Measurements from ENCODE around the gene CELA2A. TPM values are rescaled to one million over a fixed set of nuclear protein-coding genes. Genes with fewer than 3 reads are reported as not detected.
"Not testable (repeated sequence)": the region's sequence is repeated elsewhere in the genome, so short reads cannot be mapped to it uniquely, and the experiment has no call there.

The CELA2A gene
- total RNA-seq, 2 donors from 2014 or later, result not detected

- H3K27me3 ChIP-seq (ENCODE audit: control insufficient read depth, insufficient read depth, low read length, poor library complexity, severe bottlenecking), result no peaks in the 10 kb centered on the region
- TF ChIP-seq CTCF (conservative IDR thresholded peaks at IDR 0.05), result no peak
- no peak for DNase-seq
- 92 to 100% methylated on average over 1 to 2 of the region's 2 CpGs for WGBS, 2 experiments (ENCODE audit: insufficient coverage in 1 of 2, insufficient read length in 1 of 2)
- H3K4me1 Mint-ChIP-seq, result no peaks in the 10 kb centered on the region
- no peaks in the 10 kb centered on the region for H3K9me3 ChIP-seq (ENCODE audit: control insufficient read depth, low read length)
- H3K9me3 Mint-ChIP-seq, result no peaks in the 10 kb centered on the region
- no peaks in the 10 kb centered on the region for H3K36me3 ChIP-seq (ENCODE audit: control insufficient read depth, insufficient read depth, low read length)
- H3K4me3 ChIP-seq (ENCODE audit: low read length), result no peak overlapping the region
- H3K27ac Mint-ChIP-seq, result no peak overlapping the region
- H3K36me3 Mint-ChIP-seq (ENCODE audit: low read depth), result peaks cover 9% of the 10 kb centered on the region
- H3K27me3 Mint-ChIP-seq (ENCODE audit: insufficient read depth), result no peaks in the 10 kb centered on the region
- H3K9ac ChIP-seq (ENCODE audit: extremely low read depth, low read length, poor library complexity, severe bottlenecking), result no peak overlapping the region
- H3K4me3 Mint-ChIP-seq, result no peak overlapping the region
- H3K27ac ChIP-seq (ENCODE audit: low read depth, low read length), result no peak overlapping the region
- H3K4me1 ChIP-seq (ENCODE audit: control insufficient read depth, insufficient read depth, low read length), result no peaks in the 10 kb centered on the region
These were observed 27.4 kb downstream of the CELA2A start for GRCh38 chr1:15483971-15484370.

GRCh38 chr1:15484443-15484842, 27.9 kb downstream of the CELA2A start:
- H3K9me3 Mint-ChIP-seq; H3K27me3 ChIP-seq (ENCODE audit: control insufficient read depth, insufficient read depth, low read length, poor library complexity, severe bottlenecking); H3K27me3 Mint-ChIP-seq (ENCODE audit: insufficient read depth); H3K27ac Mint-ChIP-seq; H3K36me3 ChIP-seq (ENCODE audit: control insufficient read depth, insufficient read depth, low read length); H3K4me1 ChIP-seq (ENCODE audit: control insufficient read depth, insufficient read depth, low read length); H3K36me3 Mint-ChIP-seq (ENCODE audit: low read depth); DNase-seq; H3K4me3 ChIP-seq (ENCODE audit: low read length); H3K27ac ChIP-seq (ENCODE audit: low read depth, low read length); H3K9ac ChIP-seq (ENCODE audit: extremely low read depth, low read length, poor library complexity, severe bottlenecking); H3K4me3 Mint-ChIP-seq; H3K9me3 ChIP-seq (ENCODE audit: control insufficient read depth, low read length); H3K4me1 Mint-ChIP-seq: not testable (repeated sequence)
- 91 to 100% methylated on average over 1 to 6 of the region's 6 CpGs for WGBS, 2 experiments (ENCODE audit: insufficient coverage in 1 of 2, insufficient read length in 1 of 2)

- no peak for DNase-seq
- Histone ChIP-seq H3K4me1 (ENCODE audit: control insufficient read depth, insufficient read depth, low read length) (no peaks in the 10 kb centered on the region), H3K9ac (ENCODE audit: extremely low read depth, low read length, poor library complexity, severe bottlenecking) (no peak overlapping the region), H3K27ac (ENCODE audit: low read depth, low read length) (no peak overlapping the region), H3K9me3 (ENCODE audit: control insufficient read depth, low read length) (no peaks in the 10 kb centered on the region), H3K27me3 (ENCODE audit: control insufficient read depth, insufficient read depth, low read length, poor library complexity, severe bottlenecking) (no peaks in the 10 kb centered on the region), H3K36me3 (ENCODE audit: control insufficient read depth, insufficient read depth, low read length) (no peaks in the 10 kb centered on the region), H3K4me3 (ENCODE audit: low read length) (no peak overlapping the region)
- WGBS, 2 experiments (ENCODE audit: insufficient coverage in 1 of 2, insufficient read length in 1 of 2), result 96 to 100% methylated on average over 1 to 6 of the region's 6 CpGs
- H3K27me3 Mint-ChIP-seq (ENCODE audit: insufficient read depth), result no peaks in the 10 kb centered on the region
- no peaks in the 10 kb centered on the region for H3K9me3 Mint-ChIP-seq
- H3K4me3 Mint-ChIP-seq, result no peak overlapping the region
- peaks cover 15% of the 10 kb centered on the region for H3K36me3 Mint-ChIP-seq (ENCODE audit: low read depth)
- TF ChIP-seq CTCF (conservative IDR thresholded peaks at IDR 0.05), result no peak
- no peak overlapping the region for H3K27ac Mint-ChIP-seq
- no peaks in the 10 kb centered on the region for H3K4me1 Mint-ChIP-seq
These were observed 29.1 kb downstream of the CELA2A start for GRCh38 chr1:15485636-15486035.

- H3K4me3 Mint-ChIP-seq; H3K27ac ChIP-seq (ENCODE audit: low read depth, low read length); H3K4me1 Mint-ChIP-seq; H3K36me3 ChIP-seq (ENCODE audit: control insufficient read depth, insufficient read depth, low read length); H3K27me3 ChIP-seq (ENCODE audit: control insufficient read depth, insufficient read depth, low read length, poor library complexity, severe bottlenecking); H3K9ac ChIP-seq (ENCODE audit: extremely low read depth, low read length, poor library complexity, severe bottlenecking); H3K9me3 Mint-ChIP-seq; DNase-seq; H3K4me3 ChIP-seq (ENCODE audit: low read length); H3K27me3 Mint-ChIP-seq (ENCODE audit: insufficient read depth); H3K9me3 ChIP-seq (ENCODE audit: control insufficient read depth, low read length); H3K27ac Mint-ChIP-seq; H3K4me1 ChIP-seq (ENCODE audit: control insufficient read depth, insufficient read depth, low read length): not testable (repeated sequence)
- WGBS, 2 experiments (ENCODE audit: insufficient coverage in 1 of 2, insufficient read length in 1 of 2), result 95 to 98% methylated on average over 8 to 16 of the region's 17 CpGs
- peaks cover 22% of the 10 kb centered on the region for H3K36me3 Mint-ChIP-seq (ENCODE audit: low read depth)
These were observed 30.5 kb downstream of the CELA2A start for GRCh38 chr1:15486844-15487610.

Data from endodermal cell (in vitro differentiated cells).